Mammary epithelial cell (primary cell): ENCODE data around the gene TPGS1.

Source experiments
- CTCF ChIP-seq, 2 donors: IDR thresholded peaks in 1 of 2; conservative IDR thresholded peaks in 1 of 2; 2 replicates each; pipeline ENCODE4 v1.5.1; 2011 to 2012; ENCODE audit warnings: inconsistent platforms in 2 of 2, low read length in 2 of 2, mild to moderate bottlenecking in 2 of 2, control low read depth in 1 of 2, low read depth in 1 of 2; ENCODE audit not compliant: insufficient read depth in 1 of 2; ENCODE audit errors: extremely low read depth in 1 of 2
- EZH2 ChIP-seq: IDR thresholded peaks from 2 replicates; pipeline ENCODE4 v1.6.1; 2012; ENCODE audit warnings: low read length, inconsistent platforms, borderline replicate concordance

GRCh38 chr19:485583-486236 is 21.6 kb upstream of the TPGS1 start:
- no peak for TF ChIP-seq CTCF (conservative IDR thresholded peaks at IDR 0.05 in 1 of 2, IDR thresholded peaks at IDR 0.05 in 1 of 2; ENCODE audit: extremely low read depth in 1 of 2, insufficient read depth in 1 of 2, low read depth in 1 of 2, low read length in 2 of 2)
- TF ChIP-seq EZH2: no peak
